ENCODE results near the gene SPEN.
"Not testable (repeated sequence)": the region's sequence is repeated elsewhere in the genome, so short reads cannot be mapped to it uniquely, and the experiment has no call there.

The SPEN gene

DNA sequence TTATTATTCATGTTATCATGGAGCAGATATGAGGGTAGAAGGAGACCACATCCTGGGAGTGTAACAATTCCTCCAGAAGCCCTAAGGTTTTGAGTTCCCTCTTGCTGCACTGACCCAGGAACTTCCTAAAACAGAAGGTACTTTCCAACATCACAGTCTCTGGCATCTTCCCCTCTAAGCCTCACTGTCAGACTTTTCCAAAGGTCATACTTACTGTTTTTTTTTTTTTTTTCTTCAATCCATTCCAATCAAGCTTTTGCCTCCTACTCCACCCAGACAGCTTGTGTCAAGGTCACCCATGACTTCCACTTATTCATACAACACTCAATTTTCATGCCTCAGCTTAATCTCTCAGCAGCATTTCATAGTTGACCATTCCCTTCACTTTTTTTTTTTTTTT is 21.7 kb upstream of the SPEN start:
- H3K27ac ChIP-seq (ENCODE audit: insufficient read depth in 1 of 2, low read depth in 1 of 2, low read length in 2 of 2, poor library complexity in 1 of 2, severe bottlenecking in 2 of 2): no peak overlapping the region
- H3K4me1 ChIP-seq (ENCODE audit: control extremely low read depth in 1 of 4, control insufficient read depth in 4 of 4, insufficient read depth in 4 of 4, low read length in 3 of 4): peaks cover 16 to 21% (median 18%) of the 10 kb centered on the region in 4 experiments
- DNase-seq: peak in 1 of 3 donors; percentile 26
- no peaks in the 10 kb centered on the region for H3K36me3 ChIP-seq (ENCODE audit: control insufficient read depth in 4 of 4, insufficient read depth in 4 of 4, low read length in 3 of 4)
- no peaks in the 10 kb centered on the region for H3K9me3 ChIP-seq (ENCODE audit: control extremely low read depth in 1 of 5, control insufficient read depth in 4 of 5, insufficient read depth in 2 of 5, low read depth in 1 of 5, low read length in 4 of 5)
- ChIA-PET CTCF (interaction anchor here (1.4 to 5.2 kb wide), 2 partner anchors 10 to 21 kb away, joined by 5 to 20 read pairs; partner anchors contain the start of gene SPEN), POLR2A (interaction anchor here (0.6 to 0.7 kb wide), 2 partner anchors 16 to 71 kb away, joined by 4 to 6 read pairs; no protein-coding TSS in a partner anchor)
- no peak overlapping the region for H3K4me3 ChIP-seq (ENCODE audit: control insufficient read depth in 1 of 7, extremely low read depth in 1 of 7, insufficient read depth in 4 of 7, low read depth in 2 of 7, low read length in 6 of 7)
- H3K27me3 ChIP-seq (replicated peaks in 2 of 5; ENCODE audit: control insufficient read depth in 4 of 5, insufficient read depth in 5 of 5, low read length in 4 of 5): no peaks in the 10 kb centered on the region

- Histone ChIP-seq H3K4me1 (ENCODE audit: control extremely low read depth in 1 of 4, control insufficient read depth in 4 of 4, insufficient read depth in 4 of 4, low read length in 3 of 4) (peaks cover 18 to 27% (median 22%) of the 10 kb centered on the region in 4 experiments), H3K4me3 (ENCODE audit: control insufficient read depth in 1 of 7, extremely low read depth in 1 of 7, insufficient read depth in 4 of 7, low read depth in 2 of 7, low read length in 6 of 7) (no peak overlapping the region), H3K36me3 (ENCODE audit: control insufficient read depth in 4 of 4, insufficient read depth in 4 of 4, low read length in 3 of 4) (no peaks in the 10 kb centered on the region), H3K9me3 (ENCODE audit: control extremely low read depth in 1 of 5, control insufficient read depth in 4 of 5, insufficient read depth in 2 of 5, low read depth in 1 of 5, low read length in 4 of 5) (no peaks in the 10 kb centered on the region), H3K27me3 (replicated peaks in 2 of 5; ENCODE audit: control insufficient read depth in 4 of 5, insufficient read depth in 5 of 5, low read length in 4 of 5) (no peaks in the 10 kb centered on the region), H3K27ac (ENCODE audit: insufficient read depth in 1 of 2, low read depth in 1 of 2, low read length in 2 of 2, poor library complexity in 1 of 2, severe bottlenecking in 2 of 2) (no peak overlapping the region)
- ChIA-PET CTCF (interaction anchor here (0.8 to 5.2 kb wide), 3 partner anchors 11 to 20 kb away, joined by 3 to 20 read pairs (median 5); partner anchors contain the start of gene SPEN), POLR2A (no interaction called here)
- no peak for DNase-seq
- no CpG with 5 or more reads among the region's 6 CpGs for WGBS (ENCODE audit: insufficient coverage)
Measured at GRCh38 chr1:15826810-15827507, 20.5 kb upstream of the SPEN start.

DNA sequence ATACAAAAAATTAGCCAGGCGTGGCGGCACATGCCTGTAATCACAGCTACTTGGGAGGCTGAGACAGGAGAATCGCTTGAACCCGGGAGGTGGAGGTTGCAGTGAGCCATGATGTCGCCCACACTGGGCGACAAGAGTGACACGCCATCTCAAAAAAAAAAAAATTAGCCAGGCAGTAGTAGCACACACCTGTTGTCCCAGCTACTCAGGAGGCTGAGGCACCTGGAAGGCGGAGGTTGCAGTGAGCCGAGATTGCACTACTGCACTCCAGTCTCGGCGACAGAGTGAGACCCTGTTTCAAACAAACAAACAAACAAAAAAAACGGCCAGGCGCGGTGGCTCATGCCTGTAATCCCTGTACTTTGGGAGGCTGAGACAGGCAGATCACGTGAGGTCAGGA is 19.9 kb upstream of the SPEN start:
- DNase-seq; POLR2A ChIA-PET; H3K4me3 ChIP-seq (ENCODE audit: control insufficient read depth in 1 of 7, extremely low read depth in 1 of 7, insufficient read depth in 4 of 7, low read depth in 2 of 7, low read length in 6 of 7); H3K27me3 ChIP-seq (replicated peaks in 2 of 5; ENCODE audit: control insufficient read depth in 4 of 5, insufficient read depth in 5 of 5, low read length in 4 of 5); H3K36me3 ChIP-seq (ENCODE audit: control insufficient read depth in 4 of 4, insufficient read depth in 4 of 4, low read length in 3 of 4); H3K27ac ChIP-seq (ENCODE audit: insufficient read depth in 1 of 2, low read depth in 1 of 2, low read length in 2 of 2, poor library complexity in 1 of 2, severe bottlenecking in 2 of 2); H3K9me3 ChIP-seq (ENCODE audit: control extremely low read depth in 1 of 5, control insufficient read depth in 4 of 5, insufficient read depth in 2 of 5, low read depth in 1 of 5, low read length in 4 of 5): not testable (repeated sequence)
- H3K4me1 ChIP-seq (ENCODE audit: control extremely low read depth in 1 of 4, control insufficient read depth in 4 of 4, insufficient read depth in 4 of 4, low read length in 3 of 4): peaks cover 18 to 31% (median 25%) of the 10 kb centered on the region in 4 experiments
- no CpG with 5 or more reads among the region's 15 CpGs for WGBS (ENCODE audit: insufficient coverage)
- CTCF ChIA-PET: interaction anchor here (0.8 to 5.2 kb wide), 2 partner anchors 11 to 12 kb away, joined by 3 to 20 read pairs; no protein-coding TSS in a partner anchor

GRCh38 chr1:15828931-15829330 is 18.6 kb upstream of the SPEN start:
- DNase-seq; H3K27ac ChIP-seq (ENCODE audit: insufficient read depth in 1 of 2, low read depth in 1 of 2, low read length in 2 of 2, poor library complexity in 1 of 2, severe bottlenecking in 2 of 2); H3K9me3 ChIP-seq (ENCODE audit: control extremely low read depth in 1 of 5, control insufficient read depth in 4 of 5, insufficient read depth in 2 of 5, low read depth in 1 of 5, low read length in 4 of 5); H3K4me3 ChIP-seq (ENCODE audit: control insufficient read depth in 1 of 7, extremely low read depth in 1 of 7, insufficient read depth in 4 of 7, low read depth in 2 of 7, low read length in 6 of 7); H3K27me3 ChIP-seq (replicated peaks in 2 of 5; ENCODE audit: control insufficient read depth in 4 of 5, insufficient read depth in 5 of 5, low read length in 4 of 5); H3K36me3 ChIP-seq (ENCODE audit: control insufficient read depth in 4 of 4, insufficient read depth in 4 of 4, low read length in 3 of 4): not testable (repeated sequence)
- ChIA-PET POLR2A (interaction anchor here (0.7 kb wide), 1 partner anchor 1044 kb away, joined by 3 read pairs; no protein-coding TSS in a partner anchor), CTCF (interaction anchor here (0.8 to 5.2 kb wide), 3 partner anchors 13 to 76 kb away, joined by 3 to 20 read pairs (median 4); no protein-coding TSS in a partner anchor)
- peaks cover 23 to 41% (median 32%) of the 10 kb centered on the region in 4 experiments for H3K4me1 ChIP-seq (ENCODE audit: control extremely low read depth in 1 of 4, control insufficient read depth in 4 of 4, insufficient read depth in 4 of 4, low read length in 3 of 4)
- WGBS (ENCODE audit: insufficient coverage): 100% methylated on average over 7 of the region's 14 CpGs

DNA sequence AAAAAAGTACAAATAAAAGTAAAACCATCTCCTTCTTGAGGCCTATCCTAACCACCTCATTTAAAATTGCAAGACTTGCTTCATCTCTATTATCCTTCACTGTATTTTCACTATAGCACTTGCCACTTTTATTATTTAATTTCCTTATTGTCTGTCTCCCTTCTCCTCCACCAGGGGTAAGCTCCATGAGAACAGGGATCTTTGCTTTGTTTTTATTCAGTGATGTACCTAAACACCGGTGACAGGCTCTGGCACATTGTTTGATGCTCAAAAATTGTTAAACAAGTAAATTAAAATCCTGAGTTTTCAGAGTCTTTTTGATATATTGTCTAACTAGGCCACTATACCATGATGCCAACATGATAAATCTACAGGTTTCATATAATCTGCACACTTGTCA is 17.2 kb upstream of the SPEN start:
- Histone ChIP-seq H3K4me3 (ENCODE audit: control insufficient read depth in 1 of 7, extremely low read depth in 1 of 7, insufficient read depth in 4 of 7, low read depth in 2 of 7, low read length in 6 of 7) (peak overlapping the region in 6 of 7 experiments; percentile 47 to 82 (median 59)), H3K27me3 (replicated peaks in 2 of 5; ENCODE audit: control insufficient read depth in 4 of 5, insufficient read depth in 5 of 5, low read length in 4 of 5) (no peaks in the 10 kb centered on the region), H3K27ac (ENCODE audit: insufficient read depth in 1 of 2, low read depth in 1 of 2, low read length in 2 of 2, poor library complexity in 1 of 2, severe bottlenecking in 2 of 2) (peak overlapping the region; percentile 10 to 64), H3K36me3 (ENCODE audit: control insufficient read depth in 4 of 4, insufficient read depth in 4 of 4, low read length in 3 of 4) (no peaks in the 10 kb centered on the region), H3K4me1 (ENCODE audit: control extremely low read depth in 1 of 4, control insufficient read depth in 4 of 4, insufficient read depth in 4 of 4, low read length in 3 of 4) (peaks cover 23 to 49% (median 35%) of the 10 kb centered on the region in 4 experiments), H3K9me3 (ENCODE audit: control extremely low read depth in 1 of 5, control insufficient read depth in 4 of 5, insufficient read depth in 2 of 5, low read depth in 1 of 5, low read length in 4 of 5) (no peaks in the 10 kb centered on the region)
- POLR2A ChIA-PET: interaction anchor here (0.9 kb wide), 1 partner anchor 17 kb away, joined by 3 read pairs; no protein-coding TSS in a partner anchor
- no peak for DNase-seq
- no CpG with 5 or more reads among the region's 1 CpG for WGBS (ENCODE audit: insufficient coverage)
- CTCF ChIA-PET: interaction anchor here (1.0 to 5.2 kb wide), 2 partner anchors 14 to 632 kb away, joined by 3 to 20 read pairs; no protein-coding TSS in a partner anchor

- 99% methylated on average over 14 of the region's 24 CpGs for WGBS (ENCODE audit: insufficient coverage)
- ChIA-PET POLR2A (interaction anchor here (1.4 to 2.5 kb wide), 2 partner anchors 12 to 16 kb away, joined by 5 to 20 read pairs; partner anchors contain the start of gene SPEN), CTCF (interaction anchor here (1.0 to 2.2 kb wide), 6 partner anchors 9 to 103 kb away, joined by 3 to 6 read pairs (median 4); partner anchors contain the start of gene SPEN)
- H3K4me3 ChIP-seq (ENCODE audit: control insufficient read depth in 1 of 7, extremely low read depth in 1 of 7, insufficient read depth in 4 of 7, low read depth in 2 of 7, low read length in 6 of 7): peak overlapping the region in 6 of 7 experiments; percentile 86 to 96 (median 92)
- H3K36me3 ChIP-seq (ENCODE audit: control insufficient read depth in 4 of 4, insufficient read depth in 4 of 4, low read length in 3 of 4): no peaks in the 10 kb centered on the region
- H3K27ac ChIP-seq (ENCODE audit: insufficient read depth in 1 of 2, low read depth in 1 of 2, low read length in 2 of 2, poor library complexity in 1 of 2, severe bottlenecking in 2 of 2): peak overlapping the region in 1 of 2 experiments; percentile 99
- DNase-seq: peak in 2 of 3 donors; percentile 53 to 60
- no peaks in the 10 kb centered on the region for H3K9me3 ChIP-seq (ENCODE audit: control extremely low read depth in 1 of 5, control insufficient read depth in 4 of 5, insufficient read depth in 2 of 5, low read depth in 1 of 5, low read length in 4 of 5)
- peaks cover 26 to 71% (median 56%) of the 10 kb centered on the region in 4 experiments for H3K4me1 ChIP-seq (ENCODE audit: control extremely low read depth in 1 of 4, control insufficient read depth in 4 of 4, insufficient read depth in 4 of 4, low read length in 3 of 4)
- H3K27me3 ChIP-seq (replicated peaks in 2 of 5; ENCODE audit: control insufficient read depth in 4 of 5, insufficient read depth in 5 of 5, low read length in 4 of 5): no peaks in the 10 kb centered on the region
Measured at GRCh38 chr1:15833069-15833679, 14.3 kb upstream of the SPEN start.
